Suppressor macrophage treated with lipopolysaccharide for 1 hour (primary cell): ENCODE results near the gene USP24.

Experiments used
- DNase-seq, 3 donors: peaks; one replicate each; pipeline ENCODE4 v3.0.0-alpha.2; 2020 to 2022

Gene USP24

DNA sequence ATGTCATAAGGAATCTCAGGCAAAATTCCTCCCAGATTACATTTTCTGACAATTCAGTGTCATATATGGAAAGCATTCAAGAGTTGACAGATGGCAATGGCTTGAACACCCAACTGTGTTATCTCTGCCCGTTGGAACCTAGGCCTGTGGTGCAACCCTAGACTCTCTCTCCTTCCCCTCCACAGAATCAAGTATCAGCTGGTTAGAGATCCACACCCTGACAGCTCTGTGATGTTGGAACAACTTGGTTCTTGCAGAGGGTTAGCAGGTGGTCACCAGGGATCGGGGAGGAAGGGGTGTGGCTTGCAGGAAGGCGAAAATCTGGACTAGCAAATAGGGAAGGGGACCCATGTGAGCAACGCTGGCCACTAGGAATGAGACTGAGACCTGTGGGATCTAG lies 149.5 kb downstream of the USP24 start:
- no peak for DNase-seq

DNA sequence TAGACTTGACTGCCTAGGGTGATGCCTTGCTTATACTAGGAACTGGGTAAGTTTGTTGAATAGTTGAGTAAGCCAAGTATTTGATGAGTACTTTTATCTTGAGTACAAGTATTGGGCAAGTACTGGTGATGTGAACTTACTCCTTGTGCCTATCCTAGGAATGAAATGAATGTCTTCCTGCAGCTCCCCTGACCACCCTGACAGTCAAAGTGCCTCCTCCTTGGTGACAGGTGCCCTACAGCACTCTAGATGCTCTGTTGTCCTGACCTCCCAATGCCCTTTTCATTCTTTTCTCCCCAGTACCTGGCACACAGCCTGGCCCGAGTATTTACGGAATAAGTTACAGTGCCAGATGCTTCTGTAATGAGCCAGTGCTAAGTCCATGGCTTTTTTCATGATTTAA lies 150.3 kb downstream of the USP24 start:
- DNase-seq = no peak

- no peak for DNase-seq
Measured at GRCh38 chr1:55064071-55064581, 151.0 kb downstream of the USP24 start.

- DNase-seq = no peak
Measured at GRCh38 chr1:55063577-55063942, 151.6 kb downstream of the USP24 start.

- no peak for DNase-seq
Measured at GRCh38 chr1:55062801-55063576, 152.2 kb downstream of the USP24 start.

DNA sequence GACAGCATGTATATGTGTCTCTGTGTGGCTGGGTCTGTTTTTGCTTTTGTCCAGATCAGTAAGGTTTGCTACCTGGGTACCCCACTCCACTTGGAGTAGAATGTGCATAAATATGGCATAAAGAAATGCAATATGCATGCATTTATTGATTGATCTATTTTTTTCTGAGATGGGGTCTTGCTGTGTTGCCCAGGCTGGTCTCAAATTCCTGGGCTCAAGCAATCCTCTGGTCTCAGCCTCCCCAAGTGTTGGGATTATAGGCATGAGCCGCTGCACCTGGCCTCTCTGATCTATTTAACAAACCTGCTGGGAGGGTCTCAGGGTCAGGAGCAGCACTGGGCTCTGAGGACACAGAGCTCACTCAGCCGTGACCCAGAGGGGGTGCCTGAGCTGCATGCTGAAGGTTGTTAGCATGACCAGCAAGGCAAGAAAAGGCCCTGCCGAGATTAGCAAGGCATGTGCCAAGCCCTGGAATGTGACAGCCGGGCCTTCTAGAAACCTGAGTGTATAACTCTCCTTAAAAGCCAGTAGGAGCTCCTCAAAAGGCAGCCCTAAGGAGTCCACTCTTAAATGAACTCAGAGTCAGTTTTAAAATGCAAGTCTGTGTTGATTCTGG lies 153.3 kb downstream of the USP24 start:
- DNase-seq = no peak

- DNase-seq = no peak
Measured at GRCh38 chr1:55061000-55061705, 154.0 kb downstream of the USP24 start.

DNA sequence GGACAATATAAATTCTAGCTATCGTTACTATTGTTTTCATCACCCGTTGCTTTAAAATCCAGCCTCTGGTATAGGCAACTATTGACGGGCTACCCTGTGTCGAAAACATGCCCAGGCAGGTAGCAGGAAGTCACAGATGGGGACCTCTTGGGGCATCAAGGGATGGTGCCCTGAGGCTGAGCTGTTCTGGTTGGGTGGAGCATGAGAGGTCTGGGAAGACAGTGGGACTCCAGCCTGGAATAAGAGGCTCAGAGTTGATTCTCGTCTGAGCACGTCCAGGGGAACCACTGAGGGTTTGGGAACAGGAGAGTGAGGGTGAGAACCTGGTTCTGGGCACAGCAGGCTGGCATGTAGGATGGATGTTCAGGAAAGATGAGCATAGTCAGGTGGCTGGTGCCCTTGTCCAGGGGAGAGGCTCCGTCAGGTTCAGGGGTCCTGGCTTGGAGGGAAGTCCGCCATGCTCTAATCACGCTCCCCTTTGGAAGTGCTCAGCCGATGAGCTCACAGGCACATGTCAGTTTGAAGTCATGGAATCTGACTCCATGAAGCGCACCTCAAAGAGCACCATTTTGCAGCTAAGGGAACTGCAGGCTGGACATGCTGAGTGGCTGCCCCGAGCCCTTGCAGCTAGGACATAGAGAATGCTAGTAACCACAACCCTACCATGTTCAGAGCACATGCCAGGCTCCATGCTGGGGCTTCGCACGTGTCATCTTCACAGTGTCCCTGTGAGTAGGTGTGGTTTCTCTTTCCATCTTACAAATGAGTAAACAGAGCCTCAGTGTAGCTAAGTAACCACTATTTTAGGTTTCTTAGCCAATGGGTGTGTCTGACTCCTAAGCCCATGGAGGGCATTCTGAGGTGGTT lies 154.8 kb downstream of the USP24 start:
- DNase-seq = peak; percentile 19 to 48 (median 30)

DNA sequence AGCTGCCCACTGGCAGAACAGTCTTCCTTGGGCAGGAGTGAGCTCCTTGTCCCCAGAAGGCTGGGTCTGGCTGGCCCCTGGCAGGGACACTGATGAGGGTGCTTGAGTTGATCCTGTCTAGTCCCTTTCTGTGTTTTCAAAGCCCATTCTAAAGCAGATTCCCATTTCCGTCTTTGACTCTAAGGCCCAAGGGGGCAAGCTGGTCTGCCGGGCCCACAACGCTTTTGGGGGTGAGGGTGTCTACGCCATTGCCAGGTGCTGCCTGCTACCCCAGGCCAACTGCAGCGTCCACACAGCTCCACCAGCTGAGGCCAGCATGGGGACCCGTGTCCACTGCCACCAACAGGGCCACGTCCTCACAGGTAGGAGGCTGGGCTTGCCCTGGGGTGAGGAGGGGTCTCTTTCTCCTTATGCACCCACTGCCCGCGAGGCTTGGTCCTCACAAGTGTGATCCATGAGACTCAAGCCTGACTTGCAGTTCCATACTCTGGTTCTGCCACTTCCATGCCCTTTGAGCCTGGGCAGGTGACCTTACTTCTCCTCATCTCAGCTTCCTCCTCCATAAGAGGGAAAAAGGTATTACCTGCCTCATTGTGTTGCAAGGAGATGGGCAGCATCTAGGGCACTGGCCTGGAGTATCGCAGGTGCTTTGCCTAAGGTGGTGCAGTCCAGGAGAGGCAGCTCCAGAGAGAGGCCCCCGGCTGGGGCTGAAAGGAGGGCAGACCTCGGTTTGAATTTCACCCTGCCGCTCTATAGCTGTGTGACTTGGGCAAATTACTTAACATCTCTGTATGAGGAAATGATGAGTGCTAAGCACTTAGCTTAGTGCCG lies 155.6 kb downstream of the USP24 start:
- no peak for DNase-seq

- no peak for DNase-seq
Measured at GRCh38 chr1:55057956-55058298, 157.2 kb downstream of the USP24 start.

DNA sequence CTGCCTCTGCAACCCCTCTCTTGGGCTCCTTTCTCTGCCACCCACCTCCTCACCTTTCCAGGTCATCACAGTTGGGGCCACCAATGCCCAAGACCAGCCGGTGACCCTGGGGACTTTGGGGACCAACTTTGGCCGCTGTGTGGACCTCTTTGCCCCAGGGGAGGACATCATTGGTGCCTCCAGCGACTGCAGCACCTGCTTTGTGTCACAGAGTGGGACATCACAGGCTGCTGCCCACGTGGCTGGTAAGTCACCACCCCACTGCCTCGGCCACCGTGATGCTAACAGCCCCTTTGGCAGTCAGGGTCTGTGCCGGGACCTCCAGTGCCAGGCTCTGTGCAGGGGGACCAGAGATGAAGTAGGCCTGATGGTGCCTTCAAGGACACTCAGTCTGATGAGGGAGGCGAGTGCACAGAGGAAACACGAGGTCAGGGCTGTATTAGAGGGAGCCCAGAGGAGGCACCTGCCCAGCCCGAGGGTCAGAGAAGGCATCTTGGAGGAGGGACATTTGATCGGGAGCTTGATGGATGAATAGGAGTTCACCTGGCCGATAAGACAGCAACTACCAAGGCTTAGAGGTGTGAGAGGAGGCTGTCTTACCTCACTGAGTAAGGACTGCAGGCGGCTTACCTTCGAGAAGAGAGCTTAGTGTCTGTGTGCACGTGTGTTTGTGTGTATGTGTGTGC lies 157.8 kb downstream of the USP24 start:
- no peak for DNase-seq

GRCh38 chr1:55056632-55056992 lies 158.6 kb downstream of the USP24 start:
- no peak for DNase-seq

GRCh38 chr1:55055951-55056631 lies 159.1 kb downstream of the USP24 start:
- no peak for DNase-seq

- DNase-seq = no peak
Measured at GRCh38 chr1:55055084-55055882, 159.9 kb downstream of the USP24 start.

DNA sequence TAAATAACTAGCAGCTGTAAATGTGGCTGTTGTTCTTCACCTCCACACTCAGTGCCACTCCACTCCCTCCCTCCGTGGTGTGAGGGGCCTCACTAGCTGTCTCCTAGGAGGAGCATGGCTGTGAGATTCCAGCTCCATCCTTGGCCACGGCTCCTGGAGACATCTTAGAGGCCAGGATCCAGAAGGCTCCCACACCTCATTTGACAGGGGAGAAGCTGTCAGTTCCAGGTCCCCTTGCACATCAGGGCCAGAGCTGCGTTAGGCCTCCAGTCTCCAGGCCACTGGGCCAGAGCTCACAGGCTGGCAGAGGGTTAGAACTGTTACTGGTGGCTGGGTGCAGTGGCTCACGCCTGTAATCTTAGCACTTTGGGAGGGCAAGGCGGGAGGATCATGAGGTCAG lies 160.8 kb downstream of the USP24 start:
- no peak for DNase-seq

GRCh38 chr1:55053265-55053954 lies 161.8 kb downstream of the USP24 start:
- peak in 1 of 3 donors; percentile 31 for DNase-seq

- no peak for DNase-seq
Measured at GRCh38 chr1:55052221-55053142, 162.7 kb downstream of the USP24 start.

DNA sequence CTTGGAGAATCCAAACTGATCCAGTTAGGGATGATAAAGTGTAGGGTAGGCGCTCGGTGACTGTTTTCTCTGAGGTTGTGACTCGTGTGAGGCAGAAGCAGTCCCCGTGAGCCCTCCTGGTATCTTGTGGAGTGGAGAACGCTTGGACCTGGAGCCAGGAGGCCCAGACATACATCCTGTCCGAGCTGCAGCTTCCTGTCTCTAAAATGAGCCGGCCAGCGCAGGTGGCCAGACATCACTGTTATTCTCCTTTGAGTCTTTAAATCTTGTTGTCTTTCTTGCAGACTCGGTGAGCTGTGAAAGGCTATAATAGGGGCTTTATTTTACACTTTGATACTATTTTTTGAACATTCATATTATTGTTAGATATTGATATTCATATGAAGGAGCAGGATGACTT lies 163.5 kb downstream of the USP24 start:
- DNase-seq = no peak
